Stimulated activated CD4-positive, alpha-beta T cell treated with anti-CD3 and anti-CD28 coated beads, Interleukin-12 subunit alpha, Interleukin-12 subunit beta, amount 100 ng/mL, for 48 hours (primary cell): ENCODE measurements around the gene MVP.
"Not testable (repeated sequence)": the region's sequence is repeated elsewhere in the genome, so short reads cannot be mapped to it uniquely, and the experiment has no call there.

Experiments used
- DNase-seq, 3 donors: peaks; one replicate each; pipeline ENCODE4 v3.0.0-alpha.2; 2020; ENCODE audit warnings: low read depth in 2 of 3, low spot score in 1 of 3

Gene MVP

GRCh38 chr16:29869067-29869466, 48.8 kb downstream of the MVP start:
- DNase-seq: not testable (repeated sequence)

- no peak for DNase-seq
These were observed 51.7 kb downstream of the MVP start for GRCh38 chr16:29871822-29872546.

GRCh38 chr16:29873319-29873718, 53.1 kb downstream of the MVP start:
- no peak for DNase-seq

DNA sequence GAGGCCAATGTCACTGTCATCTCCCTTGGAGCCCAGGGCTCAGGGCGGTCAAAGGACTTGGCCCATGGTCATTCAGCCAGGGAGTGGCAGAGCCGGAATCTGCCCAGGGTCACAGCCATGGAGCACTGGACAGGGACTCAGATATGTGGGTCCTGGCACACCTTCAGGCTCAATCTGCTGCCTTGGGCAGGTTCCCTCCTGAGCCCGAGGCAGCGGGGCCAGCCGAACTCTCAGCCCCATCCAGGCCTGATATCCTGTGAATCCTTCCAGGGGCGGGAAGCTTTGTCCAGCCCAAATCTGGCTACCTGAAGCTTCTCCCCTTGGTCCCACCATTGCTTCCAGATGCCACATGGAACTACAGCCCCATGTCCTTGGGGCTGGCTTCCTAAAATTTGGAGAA, 54.9 kb downstream of the MVP start:
- no peak for DNase-seq

DNA sequence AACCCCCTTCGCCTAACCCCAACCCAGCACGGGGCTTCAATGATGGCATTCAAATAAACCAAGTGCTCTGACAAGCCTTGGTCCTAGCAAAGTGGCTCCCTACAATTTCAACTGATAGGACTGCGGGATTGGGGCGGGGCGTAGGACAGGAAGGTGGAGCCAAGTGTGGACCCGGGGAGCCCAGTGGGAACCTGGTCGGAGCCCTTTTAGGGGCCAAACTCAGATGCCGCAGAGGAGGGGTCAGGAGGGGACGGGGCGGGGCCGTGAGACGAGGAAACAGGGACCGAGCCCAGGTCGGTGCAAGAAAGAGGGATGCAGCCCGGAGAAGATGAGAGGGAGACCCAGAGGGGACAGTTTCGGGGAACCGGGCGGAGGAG, 55.9 kb downstream of the MVP start:
- no peak for DNase-seq

- peak in 1 of 3 donors; percentile 33 for DNase-seq
These were observed 56.5 kb downstream of the MVP start for GRCh38 chr16:29876594-29877249.

GRCh38 chr16:29877266-29877961, 57.2 kb downstream of the MVP start:
- DNase-seq: peak; percentile 56 to 68 (median 59)

GRCh38 chr16:29878172-29878571, 57.9 kb downstream of the MVP start:
- no peak for DNase-seq

- DNase-seq: no peak
These were observed 60.8 kb downstream of the MVP start for GRCh38 chr16:29881050-29881449.

DNA sequence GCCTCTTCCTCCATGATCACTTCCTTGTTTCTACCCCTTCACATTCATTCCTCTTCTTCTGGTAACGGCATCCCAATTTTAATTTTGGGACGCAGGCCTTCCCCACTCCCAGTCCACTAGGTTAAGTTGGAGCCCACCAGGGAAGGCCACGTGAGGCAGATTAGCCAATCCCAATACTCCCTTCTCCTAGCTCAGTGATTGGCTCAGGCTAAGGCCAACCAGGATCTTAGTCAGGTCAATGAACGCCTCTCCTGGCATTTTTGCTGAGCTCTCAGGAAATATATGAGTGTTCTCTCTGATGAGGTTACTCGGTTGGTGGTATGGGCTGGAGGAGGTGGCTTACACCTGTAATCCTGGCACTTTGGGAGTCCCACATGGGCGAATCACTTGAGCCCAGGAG, 63.7 kb downstream of the MVP start:
- DNase-seq: no peak

GRCh38 chr16:29889372-29889771, 69.1 kb downstream of the MVP start:
- not testable (repeated sequence) for DNase-seq

DNA sequence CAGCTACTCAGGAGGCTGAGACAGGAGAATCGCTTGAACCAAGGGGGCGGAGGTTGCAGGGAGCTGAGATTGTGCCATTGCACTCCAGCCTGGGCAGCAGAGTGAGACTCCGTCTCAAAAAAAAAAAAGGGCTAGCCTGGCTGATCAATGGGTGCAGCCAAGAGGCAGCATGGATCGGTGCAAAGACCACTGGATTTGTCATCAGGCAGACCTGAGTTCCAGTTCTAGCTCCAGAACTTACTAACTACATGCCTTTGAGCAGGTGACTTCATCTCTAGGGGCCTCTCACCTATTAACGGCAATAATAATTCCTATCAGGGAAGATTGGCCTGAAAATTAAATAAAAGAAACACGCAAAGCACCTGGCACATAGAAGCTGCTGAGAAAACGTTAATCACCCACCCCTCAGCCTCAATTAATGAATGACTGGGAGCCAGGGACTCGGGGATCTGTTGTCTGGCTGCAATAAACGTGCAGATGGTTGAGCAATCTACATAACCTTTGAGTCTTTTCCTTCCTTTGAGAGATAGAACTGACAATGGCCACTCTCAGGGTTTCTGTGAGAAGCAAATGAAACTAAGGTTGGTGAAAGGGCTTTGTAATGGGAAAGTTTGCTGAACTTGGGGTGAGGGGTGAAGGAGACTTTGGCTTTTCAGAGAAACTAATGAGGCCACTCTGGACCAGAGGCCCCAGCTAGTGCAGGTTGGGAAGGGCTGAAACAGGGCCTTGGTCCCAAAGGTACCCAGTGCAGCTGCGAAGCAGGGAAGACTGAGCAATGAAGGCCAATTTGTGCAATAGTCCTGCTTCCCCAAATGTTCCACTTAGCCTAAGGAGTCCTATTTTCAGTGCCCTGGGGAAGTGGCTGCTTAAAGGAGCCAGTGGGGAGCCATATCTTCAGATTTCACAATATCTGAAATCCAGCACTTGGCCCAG, 71.5 kb downstream of the MVP start:
- DNase-seq: no peak

DNA sequence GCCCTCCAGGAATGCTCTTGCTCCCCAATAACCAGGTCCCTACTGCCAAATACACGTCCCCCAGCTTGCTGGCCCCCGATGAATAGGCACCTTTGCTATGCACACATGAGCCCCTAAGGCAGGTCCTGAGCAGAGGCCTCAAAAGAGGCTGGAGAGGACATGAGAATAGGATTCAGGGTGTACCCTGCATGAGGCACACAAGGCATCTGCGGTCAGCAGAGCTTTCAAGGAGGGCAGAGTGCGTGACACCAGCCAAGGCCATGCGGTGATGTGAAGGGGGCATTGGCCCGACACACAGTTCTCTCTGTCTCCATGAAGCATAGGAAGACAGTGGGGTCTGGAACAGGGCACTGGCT, 72.2 kb downstream of the MVP start:
- DNase-seq: no peak

- no peak for DNase-seq
These were observed 73.3 kb downstream of the MVP start for GRCh38 chr16:29893553-29893952.

DNA sequence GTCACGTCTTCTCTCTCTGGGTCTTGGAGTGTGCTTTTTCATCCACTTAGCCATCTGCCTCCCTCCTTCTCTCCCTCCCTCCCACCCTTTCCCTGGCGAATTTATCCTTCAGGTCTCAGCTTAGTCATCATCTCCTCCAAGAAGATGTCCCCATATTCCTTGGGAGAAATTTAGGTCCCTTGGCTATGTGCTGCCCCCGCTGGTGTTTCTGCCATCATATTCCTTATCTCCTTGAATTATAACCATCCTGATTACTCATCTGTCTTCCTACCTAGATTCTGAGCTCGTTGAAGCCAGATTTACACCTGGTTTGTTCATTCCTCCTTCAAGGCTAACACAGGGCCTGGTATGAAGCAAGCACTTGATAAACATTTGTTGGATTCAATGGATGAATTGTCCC, 74.1 kb downstream of the MVP start:
- DNase-seq: no peak

GRCh38 chr16:29896841-29897240, 76.6 kb downstream of the MVP start:
- no peak for DNase-seq

- no peak for DNase-seq
These were observed 77.1 kb downstream of the MVP start for GRCh38 chr16:29897333-29897732.
